ENCODE data around the gene IL5RA.

The IL5RA gene

GRCh38 chr3:3149560-3149959, 39.4 kb upstream of the IL5RA start:
- Histone ChIP-seq H3K4me3 (ENCODE audit: low read depth, low read length) (no peak overlapping the region), H2BK120ac (ENCODE audit: insufficient read depth, low read length, poor library complexity) (no peak overlapping the region), H3K79me1 (ENCODE audit: low read length) (no peaks in the 10 kb centered on the region), H3K9ac (ENCODE audit: low read length) (no peak overlapping the region), H3K27me3 (ENCODE audit: insufficient read depth, low read length) (no peaks in the 10 kb centered on the region), H3K4me1 (ENCODE audit: control insufficient read depth in 1 of 2, insufficient read depth in 2 of 2, low read length in 2 of 2) (no peaks in the 10 kb centered on the region), H4K91ac (ENCODE audit: low read depth, low read length) (no peak overlapping the region), H2BK12ac (ENCODE audit: low read length) (no peak overlapping the region), H4K12ac (ENCODE audit: low read depth, low read length) (no peak overlapping the region), H2AFZ (ENCODE audit: insufficient read depth, low read length, poor library complexity) (no peak overlapping the region), H3K4me2 (ENCODE audit: low read length) (no peak overlapping the region), H3K36me3 (ENCODE audit: control insufficient read depth in 1 of 2, insufficient read depth in 2 of 2, low read length in 2 of 2) (peaks cover 7 to 12% of the 10 kb centered on the region in 2 experiments), H2BK5ac (ENCODE audit: low read depth, low read length, poor library complexity) (no peak overlapping the region), H4K8ac (ENCODE audit: low read depth, low read length) (no peak overlapping the region), H3K23ac (ENCODE audit: low read length) (no peak overlapping the region), H3K9me3 (ENCODE audit: insufficient read depth, low read depth, low read length) (no peaks in the 10 kb centered on the region), H3K14ac (ENCODE audit: low read length) (no peak overlapping the region), H2AK5ac (ENCODE audit: low read length) (no peak overlapping the region), H3K4ac (ENCODE audit: low read depth, low read length) (no peak overlapping the region), H3K18ac (ENCODE audit: low read length) (no peak overlapping the region), H3K27ac (ENCODE audit: low read depth, low read length) (no peak overlapping the region), H3K79me2 (ENCODE audit: control insufficient read depth, insufficient read depth, low read length, poor library complexity) (no peaks in the 10 kb centered on the region)
- no CpG with 5 or more reads among the region's 1 CpG for WGBS (ENCODE audit: extremely low coverage, insufficient coverage, insufficient read length)
- no peak for DNase-seq

- H2AK5ac ChIP-seq (ENCODE audit: low read length): no peak overlapping the region
- H3K4ac ChIP-seq (ENCODE audit: low read depth, low read length): no peak overlapping the region
- no peak overlapping the region for H3K4me3 ChIP-seq (ENCODE audit: low read depth, low read length)
- H2BK120ac ChIP-seq (ENCODE audit: insufficient read depth, low read length, poor library complexity): no peak overlapping the region
- no peak overlapping the region for H2BK12ac ChIP-seq (ENCODE audit: low read length)
- no peaks in the 10 kb centered on the region for H3K9me3 ChIP-seq (ENCODE audit: insufficient read depth, low read depth, low read length)
- no peaks in the 10 kb centered on the region for H3K27me3 ChIP-seq (ENCODE audit: insufficient read depth, low read length)
- no peak overlapping the region for H3K4me2 ChIP-seq (ENCODE audit: low read length)
- no peaks in the 10 kb centered on the region for H3K79me2 ChIP-seq (ENCODE audit: control insufficient read depth, insufficient read depth, low read length, poor library complexity)
- H3K18ac ChIP-seq (ENCODE audit: low read length): no peak overlapping the region
- no peak overlapping the region for H3K9ac ChIP-seq (ENCODE audit: low read length)
- no peak overlapping the region for H3K27ac ChIP-seq (ENCODE audit: low read depth, low read length)
- H2BK5ac ChIP-seq (ENCODE audit: low read depth, low read length, poor library complexity): no peak overlapping the region
- H2AFZ ChIP-seq (ENCODE audit: insufficient read depth, low read length, poor library complexity): no peak overlapping the region
- peak in 1 of 2 donors; percentile 2 for DNase-seq
- H4K12ac ChIP-seq (ENCODE audit: low read depth, low read length): no peak overlapping the region
- H3K79me1 ChIP-seq (ENCODE audit: low read length): no peaks in the 10 kb centered on the region
- H3K36me3 ChIP-seq (ENCODE audit: control insufficient read depth in 1 of 2, insufficient read depth in 2 of 2, low read length in 2 of 2): peaks cover 9 to 20% of the 10 kb centered on the region in 2 experiments
- H4K8ac ChIP-seq (ENCODE audit: low read depth, low read length): no peak overlapping the region
- WGBS (ENCODE audit: extremely low coverage, insufficient coverage, insufficient read length): no CpG with 5 or more reads among the region's 8 CpGs
- H4K91ac ChIP-seq (ENCODE audit: low read depth, low read length): no peak overlapping the region
- no peaks in the 10 kb centered on the region for H3K4me1 ChIP-seq (ENCODE audit: control insufficient read depth in 1 of 2, insufficient read depth in 2 of 2, low read length in 2 of 2)
- no peak overlapping the region for H3K23ac ChIP-seq (ENCODE audit: low read length)
- H3K14ac ChIP-seq (ENCODE audit: low read length): no peak overlapping the region
These were observed 35.7 kb upstream of the IL5RA start for GRCh38 chr3:3145831-3146230.

- H3K79me2 ChIP-seq (ENCODE audit: control insufficient read depth, insufficient read depth, low read length, poor library complexity): no peaks in the 10 kb centered on the region
- H3K27me3 ChIP-seq (ENCODE audit: insufficient read depth, low read length): no peaks in the 10 kb centered on the region
- no peak overlapping the region for H3K27ac ChIP-seq (ENCODE audit: low read depth, low read length)
- no peaks in the 10 kb centered on the region for H3K4me1 ChIP-seq (ENCODE audit: control insufficient read depth in 1 of 2, insufficient read depth in 2 of 2, low read length in 2 of 2)
- no peak overlapping the region for H2BK120ac ChIP-seq (ENCODE audit: insufficient read depth, low read length, poor library complexity)
- H3K9ac ChIP-seq (ENCODE audit: low read length): no peak overlapping the region
- H3K4ac ChIP-seq (ENCODE audit: low read depth, low read length): no peak overlapping the region
- no peak overlapping the region for H4K91ac ChIP-seq (ENCODE audit: low read depth, low read length)
- H3K14ac ChIP-seq (ENCODE audit: low read length): no peak overlapping the region
- no peak overlapping the region for H3K23ac ChIP-seq (ENCODE audit: low read length)
- H3K4me3 ChIP-seq (ENCODE audit: low read depth, low read length): no peak overlapping the region
- no peak overlapping the region for H4K8ac ChIP-seq (ENCODE audit: low read depth, low read length)
- no peak overlapping the region for H2BK12ac ChIP-seq (ENCODE audit: low read length)
- H2BK5ac ChIP-seq (ENCODE audit: low read depth, low read length, poor library complexity): no peak overlapping the region
- H3K79me1 ChIP-seq (ENCODE audit: low read length): no peaks in the 10 kb centered on the region
- H2AFZ ChIP-seq (ENCODE audit: insufficient read depth, low read length, poor library complexity): no peak overlapping the region
- DNase-seq: no peak
- H3K4me2 ChIP-seq (ENCODE audit: low read length): no peak overlapping the region
- peaks cover 17 to 21% of the 10 kb centered on the region in 2 experiments for H3K36me3 ChIP-seq (ENCODE audit: control insufficient read depth in 1 of 2, insufficient read depth in 2 of 2, low read length in 2 of 2)
- H4K12ac ChIP-seq (ENCODE audit: low read depth, low read length): no peak overlapping the region
- H2AK5ac ChIP-seq (ENCODE audit: low read length): no peak overlapping the region
- H3K9me3 ChIP-seq (ENCODE audit: insufficient read depth, low read depth, low read length): no peaks in the 10 kb centered on the region
- H3K18ac ChIP-seq (ENCODE audit: low read length): no peak overlapping the region
These were observed 31.8 kb upstream of the IL5RA start for GRCh38 chr3:3141939-3142338.

GRCh38 chr3:3137526-3137925, 27.4 kb upstream of the IL5RA start:
- DNase-seq: no peak
- H3K14ac ChIP-seq (ENCODE audit: low read length): no peak overlapping the region
- H3K9me3 ChIP-seq (ENCODE audit: insufficient read depth, low read depth, low read length): no peaks in the 10 kb centered on the region

More at GRCh38 chr3:3137526-3137925, 27.4 kb upstream of the IL5RA start:
- no peak overlapping the region for H3K4me2 ChIP-seq (ENCODE audit: low read length)
- H3K18ac ChIP-seq (ENCODE audit: low read length): no peak overlapping the region
- H4K8ac ChIP-seq (ENCODE audit: low read depth, low read length): no peak overlapping the region
- H2AFZ ChIP-seq (ENCODE audit: insufficient read depth, low read length, poor library complexity): no peak overlapping the region
- no peak overlapping the region for H4K12ac ChIP-seq (ENCODE audit: low read depth, low read length)
- no peaks in the 10 kb centered on the region for H3K27me3 ChIP-seq (ENCODE audit: insufficient read depth, low read length)
- no peaks in the 10 kb centered on the region for H3K79me2 ChIP-seq (ENCODE audit: control insufficient read depth, insufficient read depth, low read length, poor library complexity)
- no peak overlapping the region for H4K91ac ChIP-seq (ENCODE audit: low read depth, low read length)
- no CpG with 5 or more reads among the region's 6 CpGs for WGBS (ENCODE audit: extremely low coverage, insufficient coverage, insufficient read length)
- no peak overlapping the region for H3K23ac ChIP-seq (ENCODE audit: low read length)
- H2AK5ac ChIP-seq (ENCODE audit: low read length): no peak overlapping the region
- no peak overlapping the region for H2BK120ac ChIP-seq (ENCODE audit: insufficient read depth, low read length, poor library complexity)
- no peak overlapping the region for H3K9ac ChIP-seq (ENCODE audit: low read length)
- no peaks in the 10 kb centered on the region for H3K79me1 ChIP-seq (ENCODE audit: low read length)
- H3K4ac ChIP-seq (ENCODE audit: low read depth, low read length): no peak overlapping the region
- H3K4me3 ChIP-seq (ENCODE audit: low read depth, low read length): no peak overlapping the region
- H3K36me3 ChIP-seq (ENCODE audit: control insufficient read depth in 1 of 2, insufficient read depth in 2 of 2, low read length in 2 of 2): peaks cover 9 to 12% of the 10 kb centered on the region in 2 experiments
- H2BK12ac ChIP-seq (ENCODE audit: low read length): no peak overlapping the region
- H3K4me1 ChIP-seq (ENCODE audit: control insufficient read depth in 1 of 2, insufficient read depth in 2 of 2, low read length in 2 of 2): no peaks in the 10 kb centered on the region
- no peak overlapping the region for H2BK5ac ChIP-seq (ENCODE audit: low read depth, low read length, poor library complexity)
- no peak overlapping the region for H3K27ac ChIP-seq (ENCODE audit: low read depth, low read length)
